BLaER1 treated with 17β-estradiol and CSF1 and Interleukin-3, amounts not matched to agents 10 nM and 100 nM (cell line): ENCODE data around the gene SLC25A42.

ENCODE experiments used
- H3K27ac ChIP-seq, 11 experiments: shearing (Covaris generic); formaldehyde crosslinking; 2 replicates each; pipeline ENCODE4 v1.8.1; 2022
- H3K27me3 ChIP-seq, 11 experiments: shearing (Covaris generic); formaldehyde crosslinking; 2 replicates each; pipeline ENCODE4 v1.8.1; 2022
- H3K36me3 ChIP-seq, 11 experiments: shearing (Covaris generic); formaldehyde crosslinking; 2 replicates each; pipeline ENCODE4 v1.8.1; 2022
- H3K4me1 ChIP-seq, 10 experiments: shearing (Covaris generic); formaldehyde crosslinking; 2 replicates each; pipeline ENCODE4 v1.8.1; 2022
- H3K4me2 ChIP-seq, 11 experiments: shearing (Covaris generic); formaldehyde crosslinking; 2 replicates each; pipeline ENCODE4 v1.8.1; 2022
- H3K4me3 ChIP-seq, 10 experiments: shearing (Covaris generic); formaldehyde crosslinking; 2 replicates each; pipeline ENCODE4 v1.8.1; 2022
- H3K9ac ChIP-seq, 11 experiments: shearing (Covaris generic); formaldehyde crosslinking; 2 replicates each; pipeline ENCODE4 v1.8.1; 2022
- H3K9me3 ChIP-seq, 11 experiments: shearing (Covaris generic); formaldehyde crosslinking; replicated peaks in 1 of 11; 2 replicates each; pipeline ENCODE4 v1.8.1; 2022
- H4K20me1 ChIP-seq, 11 experiments: shearing (Covaris generic); formaldehyde crosslinking; 2 replicates each; pipeline ENCODE4 v1.8.1; 2022
- Cebpa-rat ChIP-seq, 11 experiments: shearing (Covaris generic); IDR thresholded peaks; 2 replicates each; pipeline ENCODE4 v1.8.1; 2022

SLC25A42 gene

DNA sequence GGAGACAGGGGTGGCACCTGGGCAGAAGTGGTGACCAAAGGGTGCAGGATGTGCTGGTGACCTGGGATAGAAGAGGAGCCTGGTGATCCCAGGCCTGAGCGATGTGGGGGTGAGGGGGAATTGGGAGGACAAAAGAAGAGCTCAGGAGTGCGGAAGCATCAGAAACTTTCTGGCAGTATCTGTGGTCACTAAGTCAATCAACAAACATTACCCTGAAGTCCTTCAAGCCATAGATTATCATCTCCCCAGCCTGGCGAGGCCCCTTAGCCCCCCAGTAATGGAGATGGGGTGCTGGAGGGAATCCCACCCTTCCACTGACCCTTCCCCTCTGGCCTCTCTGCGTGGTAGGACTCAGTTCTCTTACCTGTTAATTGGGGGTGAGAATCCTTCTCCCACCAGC, 95.7 kb downstream of the SLC25A42 start:
- TF ChIP-seq Cebpa-rat (IDR thresholded peaks at IDR 0.05): no peak
- Histone ChIP-seq H3K9me3 (peaks cover 0 to 12% (median 4%) of the 10 kb centered on the region in 11 experiments; a peak in 8 of 22 replicates), H3K36me3 (peaks cover 16 to 29% (median 22%) of the 10 kb centered on the region in 11 experiments; a peak in 21 of 22 replicates), H3K4me1 (peaks cover 0 to 29% (median 18%) of the 10 kb centered on the region in 10 experiments; a peak in 18 of 20 replicates), H3K9ac (no peak overlapping the region), H3K4me2 (peak overlapping the region in 5 of 11 experiments; percentile 54 to 71 (median 61); a peak in 5 of 22 replicates), H4K20me1 (peaks cover 0 to 37% (median 0%) of the 10 kb centered on the region in 11 experiments; a peak in 6 of 22 replicates), H3K27ac (no peak overlapping the region), H3K4me3 (no peak overlapping the region), H3K27me3 (no peaks in the 10 kb centered on the region)

DNA sequence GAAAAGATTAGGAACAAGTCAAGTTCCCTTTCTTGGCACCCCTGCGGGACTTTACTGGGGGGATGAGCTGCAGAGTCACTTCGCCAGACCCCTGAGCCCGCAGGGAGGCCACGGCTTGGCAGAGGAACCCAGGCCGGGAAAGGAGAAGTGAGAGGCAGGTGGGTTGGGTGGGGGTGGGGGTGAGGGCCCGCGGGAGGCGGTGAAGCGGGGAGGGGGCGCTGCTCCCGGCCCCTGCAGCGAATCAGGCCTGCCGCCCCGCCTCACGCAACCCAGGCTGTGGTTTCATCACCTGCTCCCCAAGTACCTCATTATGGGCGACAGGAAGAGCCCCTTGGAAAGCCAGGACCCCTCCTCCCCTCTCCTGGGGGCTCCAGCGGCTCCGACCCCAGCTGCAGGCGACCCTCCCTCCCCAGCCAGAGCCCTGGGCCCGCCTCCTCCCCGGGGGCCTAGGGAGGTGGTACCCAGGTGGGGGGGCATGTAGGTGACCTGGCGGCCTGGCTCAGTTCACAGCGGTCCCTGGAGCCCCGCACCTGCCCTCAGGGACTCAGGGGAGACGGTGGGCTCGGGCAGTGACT, 96.8 kb downstream of the SLC25A42 start:
- no peak for TF ChIP-seq Cebpa-rat (IDR thresholded peaks at IDR 0.05)
- Histone ChIP-seq H3K27ac (peak overlapping the region in 3 of 11 experiments; percentile 17 to 49 (median 27); a peak in 2 of 22 replicates), H3K4me3 (no peak overlapping the region), H3K4me2 (peak overlapping the region; percentile 12 to 73 (median 55); a peak in 19 of 22 replicates), H3K4me1 (peaks cover 0 to 29% (median 18%) of the 10 kb centered on the region in 10 experiments; a peak in 18 of 20 replicates), H3K9ac (peak overlapping the region in 1 of 11 experiments; percentile 49; a peak in 1 of 22 replicates), H3K27me3 (no peaks in the 10 kb centered on the region), H3K36me3 (peaks cover 14 to 19% (median 17%) of the 10 kb centered on the region in 11 experiments; a peak in 21 of 22 replicates), H3K9me3 (peaks cover 0 to 10% (median 4%) of the 10 kb centered on the region in 11 experiments; a peak in 8 of 22 replicates), H4K20me1 (peaks cover 0 to 47% (median 0%) of the 10 kb centered on the region in 11 experiments; a peak in 6 of 22 replicates)

DNA sequence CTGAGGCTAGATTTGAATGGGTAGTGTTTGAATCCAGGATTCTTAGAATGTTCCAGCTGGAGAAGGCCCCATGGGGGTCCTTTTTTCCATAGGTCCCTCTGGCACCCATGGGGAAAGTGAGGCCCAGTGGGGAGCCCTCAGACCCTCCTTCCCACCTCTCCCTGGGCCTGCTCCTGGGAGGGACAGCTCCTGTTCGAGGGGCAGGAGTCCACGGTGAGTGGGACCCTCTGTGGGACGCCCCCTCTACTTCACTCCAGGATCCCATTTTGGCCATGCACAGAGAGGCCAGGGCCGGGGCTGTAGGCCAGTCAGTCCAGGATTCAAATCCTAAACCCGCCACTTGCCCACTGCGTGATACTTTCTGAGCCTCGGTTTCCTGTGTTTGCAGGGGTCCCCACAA, 98.7 kb downstream of the SLC25A42 start:
- Histone ChIP-seq H3K9me3 (no peaks in the 10 kb centered on the region), H3K36me3 (peaks cover 0 to under 1% (median 0%) of the 10 kb centered on the region in 11 experiments; a peak in 1 of 22 replicates), H4K20me1 (peaks cover 0 to 66% (median 0%) of the 10 kb centered on the region in 11 experiments; a peak in 8 of 22 replicates), H3K9ac (no peak overlapping the region), H3K4me1 (peaks cover 0 to 29% (median 18%) of the 10 kb centered on the region in 10 experiments; a peak in 18 of 20 replicates), H3K27me3 (no peaks in the 10 kb centered on the region), H3K4me2 (no peak overlapping the region), H3K4me3 (no peak overlapping the region), H3K27ac (no peak overlapping the region)
- no peak for TF ChIP-seq Cebpa-rat (IDR thresholded peaks at IDR 0.05)
